ENCODE data around the gene PSMD11.

GRCh38 chr17:32492648-32493289, 48.5 kb downstream of the PSMD11 start:
- TF ChIP-seq YY1 (IDR thresholded peaks at IDR 0.05; ENCODE audit: insufficient read depth, insufficient read length): no peak
- no peak for TF ChIP-seq ZNF274 (IDR thresholded peaks at IDR 0.05; ENCODE audit: low read depth, low read length)
- no peak for TF ChIP-seq SUZ12 (IDR thresholded peaks at IDR 0.05; ENCODE audit: extremely low read depth, insufficient read depth, insufficient read length)

Data from NT2/D1 (cell line).